Endothelial cell of umbilical vein (primary cell): ENCODE data around the gene FAM83D.

Experiments used
- CTCF ChIP-seq, 2 donors: IDR thresholded peaks; 1 replicate in 1 of 2; 2 replicates in 1 of 2; pipeline ENCODE4 v1.5.1; 2011; ENCODE audit warnings: low read length in 2 of 2, mild to moderate bottlenecking in 2 of 2, moderate library complexity in 2 of 2, control low read depth in 1 of 2, inconsistent platforms in 1 of 2, low read depth in 1 of 2; ENCODE audit not compliant: insufficient read depth in 1 of 2; ENCODE audit errors: extremely low read depth in 1 of 2
- EZH2 ChIP-seq: IDR thresholded peaks from 2 replicates; pipeline ENCODE4 v1.6.1; 2012; ENCODE audit warnings: borderline replicate concordance, low read depth, mild to moderate bottlenecking, moderate library complexity, low read length, inconsistent platforms; ENCODE audit not compliant: severe bottlenecking
- FOS ChIP-seq: IDR thresholded peaks from 2 replicates; pipeline ENCODE4 v1.6.1; 2011; ENCODE audit warnings: mild to moderate bottlenecking, low read length, moderate library complexity, borderline replicate concordance; ENCODE audit not compliant: insufficient read depth
- GATA2 ChIP-seq: IDR thresholded peaks from 2 replicates; pipeline ENCODE4 v1.7.0; 2011; ENCODE audit warnings: low read depth, mild to moderate bottlenecking, moderate library complexity, mixed read lengths, low read length; ENCODE audit not compliant: insufficient read length, insufficient read depth
- JUN ChIP-seq: IDR thresholded peaks from 2 replicates; pipeline ENCODE4 v1.6.1; 2011; ENCODE audit warnings: borderline replicate concordance, low read depth; ENCODE audit not compliant: insufficient read length, insufficient read depth
- MYC ChIP-seq: IDR thresholded peaks from one replicate; pipeline ENCODE4 v1.6.1; 2011; ENCODE audit warnings: mild to moderate bottlenecking, low read depth, low read length
- POLR2A ChIP-seq: IDR thresholded peaks from 2 replicates; pipeline ENCODE4 v1.6.1; 2012; ENCODE audit warnings: low read depth, mild to moderate bottlenecking, control low read depth, low read length
- POLR2AphosphoS5 ChIP-seq: IDR thresholded peaks from 2 replicates; pipeline ENCODE4 v1.6.1; 2012; ENCODE audit warnings: low read depth, mild to moderate bottlenecking, control low read depth, low read length, moderate library complexity; ENCODE audit not compliant: insufficient read depth
- TF ChIP-seq, protein P1 (sequence below): IDR thresholded peaks from 2 replicates; pipeline ENCODE4 v1.6.1; 2011; ENCODE audit not compliant: insufficient read depth, insufficient read length

GRCh38 chr20:38973107-38973506 lies 46.9 kb downstream of the FAM83D start:
- no peak for TF ChIP-seq FOS
- TF ChIP-seq CTCF (IDR thresholded peaks at IDR 0.05; ENCODE audit: extremely low read depth in 1 of 2, insufficient read depth in 1 of 2, low read depth in 1 of 2, low read length in 2 of 2) = no peak
- no peak for TF ChIP-seq POLR2AphosphoS5
- TF ChIP-seq POLR2A = no peak
- no peak for TF ChIP-seq EZH2
- no peak for TF ChIP-seq JUN
- TF ChIP-seq, protein P1, sequence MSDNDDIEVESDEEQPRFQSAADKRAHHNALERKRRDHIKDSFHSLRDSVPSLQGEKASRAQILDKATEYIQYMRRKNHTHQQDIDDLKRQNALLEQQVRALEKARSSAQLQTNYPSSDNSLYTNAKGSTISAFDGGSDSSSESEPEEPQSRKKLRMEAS = no peak
- no peak for TF ChIP-seq MYC
- TF ChIP-seq GATA2 = no peak
